OCI-LY7 (cell line): ENCODE measurements around the gene TGFBI. TPM values are rescaled to one million over a fixed set of nuclear protein-coding genes. Genes with fewer than 3 reads are reported as not detected.

ENCODE experiments used
- BruUV-seq: library from RNA; stranded (reverse); fragments of 400-500 nt; replicated peaks from 2 replicates; lab custom pipeline; 2021; lab: Mats Ljungman, UMichigan
- CTCF ChIA-PET: fragments of 300-600 bp; sonication (Branson Sonifier 250); formaldehyde crosslinking; loops from one replicate; lab custom pipeline; 2022; ENCODE audit warnings: antibody characterized with exemption; ENCODE audit not compliant: unreplicated experiment; lab: Charles Lee
- POLR2A ChIA-PET: fragments of 300-600 bp; sonication (Branson Sonifier 250); formaldehyde crosslinking; loops from one replicate; lab custom pipeline; 2022; ENCODE audit warnings: antibody characterized with exemption; lab: Charles Lee
- DNase-seq: peaks from one replicate; pipeline ENCODE4 v3.0.0-alpha.2; 2015; ENCODE audit warnings: low spot score
- H2AFZ ChIP-seq: fragments of 200-600 bp; sonication (generic), shearing (Covaris generic); 2 replicates; pipeline ENCODE4 v1.6.1; 2014; ENCODE audit warnings: mild to moderate bottlenecking, antibody characterized with exemption, low read length, moderate library complexity
- H3K27ac ChIP-seq: fragments of 200-600 bp; sonication (generic); 2 replicates; pipeline ENCODE4 v1.5.1; 2014; ENCODE audit warnings: mixed run types, low read depth, mild to moderate bottlenecking, moderate library complexity, low read length, inconsistent platforms; ENCODE audit not compliant: poor library complexity, severe bottlenecking
- H3K36me3 ChIP-seq: fragments of 200-600 bp; sonication (generic); 2 replicates; pipeline ENCODE4 v1.6.1; 2014; ENCODE audit warnings: mild to moderate bottlenecking, antibody characterized with exemption, low read length, moderate library complexity, mixed read lengths; ENCODE audit not compliant: insufficient read depth
- H3K4me1 ChIP-seq: fragments of 200-600 bp; sonication (generic); 2 replicates; pipeline ENCODE4 v1.5.1; 2014; ENCODE audit warnings: mild to moderate bottlenecking, low read length; ENCODE audit not compliant: insufficient read depth, poor library complexity, severe bottlenecking
- H3K4me2 ChIP-seq: fragments of 200-600 bp; sonication (generic); 2 replicates; pipeline ENCODE4 v1.6.1; 2014; ENCODE audit warnings: mild to moderate bottlenecking, low read length
- H3K4me3 ChIP-seq: fragments of 200-600 bp; sonication (generic); 2 replicates; pipeline ENCODE4 v1.5.1; 2014; ENCODE audit warnings: mild to moderate bottlenecking, low read depth, low read length; ENCODE audit not compliant: poor library complexity, severe bottlenecking
- H3K79me2 ChIP-seq: fragments of 200-600 bp; sonication (generic); 2 replicates; pipeline ENCODE4 v1.6.1; 2016; ENCODE audit warnings: low read depth, mild to moderate bottlenecking, low read length, moderate library complexity, mixed read lengths; ENCODE audit not compliant: insufficient read depth
- H3K9me2 ChIP-seq: fragments of 200-600 bp; sonication (generic); 2 replicates; pipeline ENCODE4 v1.6.1; 2016; ENCODE audit warnings: mild to moderate bottlenecking, low read length, mixed read lengths; ENCODE audit not compliant: insufficient read depth
- H3K9me3 ChIP-seq: fragments of 200-600 bp; sonication (generic); 2 replicates; pipeline ENCODE4 v1.6.1; 2014; ENCODE audit warnings: mild to moderate bottlenecking, mixed run types, low read length, mixed read lengths
- H4K20me1 ChIP-seq: fragments of 200-600 bp; sonication (generic); 2 replicates; pipeline ENCODE4 v1.6.1; 2014; ENCODE audit warnings: mild to moderate bottlenecking, antibody characterized with exemption, low read length, moderate library complexity, mixed read lengths; ENCODE audit not compliant: insufficient read depth
- EZH2phosphoT487 ChIP-seq: fragments of 200-600 bp; sonication (generic); IDR thresholded peaks from 2 replicates; pipeline ENCODE4 v1.6.1; 2018; ENCODE audit warnings: low read depth, borderline replicate concordance, mild to moderate bottlenecking, mixed run types, antibody characterized with exemption, low read length, moderate library complexity, mixed read lengths
- intact Hi-C: fragments of 100-400 bp; cut with micrococcal nuclease; formaldehyde crosslinking; loops from one replicate; pipeline ENCODE4 v1.10.0; 2022; ENCODE audit not compliant: unreplicated experiment
- total RNA-seq, 2 experiments: library from RNA; depleted of rRNA in 1 of 2; stranded (reverse); fragments of >200 nt in 1 of 2; shearing (Covaris generic) in 1 of 2; gene quantifications; 2 replicates each; pipeline ENCODE4 v1.2.3, GENCODE V29; 2014 to 2022
- TF ChIP-seq, protein P1 (sequence below): fragments of 200-600 bp; sonication (generic); conservative IDR thresholded peaks from 2 replicates; pipeline ENCODE4 v1.5.1; 2014; ENCODE audit warnings: mild to moderate bottlenecking, antibody characterized with exemption, low read length, moderate library complexity, mixed read lengths

TGFBI gene
- total RNA-seq, 2 experiments from 2014 or later, result not detected

DNA sequence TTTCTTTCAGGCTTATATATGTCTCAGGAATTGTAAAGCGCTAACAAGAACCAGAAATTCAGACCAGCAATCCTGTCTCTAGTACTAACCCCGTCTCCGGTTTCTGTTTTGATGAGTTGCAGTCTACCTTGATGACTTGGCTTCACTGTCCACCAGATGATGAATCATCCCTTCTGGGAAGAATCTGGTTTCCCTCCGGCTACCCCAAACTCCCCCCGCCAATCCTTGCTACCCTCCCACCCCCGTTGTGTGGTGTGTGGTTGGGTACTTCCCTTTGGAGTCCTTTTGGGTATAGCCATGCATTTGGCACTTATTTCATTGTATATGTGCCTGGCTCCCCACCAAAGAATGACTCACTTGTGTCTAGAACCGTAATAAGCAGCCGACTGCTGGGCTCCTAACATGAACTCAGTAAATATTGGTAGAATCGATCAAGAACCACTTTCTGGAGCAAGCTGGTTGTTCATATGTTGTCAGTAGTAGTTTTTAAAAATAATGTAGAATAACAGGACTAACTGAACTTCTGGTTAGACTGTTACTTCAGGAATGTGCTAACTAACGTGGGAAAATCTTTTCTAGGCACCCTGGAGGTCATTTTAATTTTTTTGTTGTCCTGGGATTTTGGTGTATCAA is 8.3 kb upstream of the TGFBI start:
- intact Hi-C loops, result no loop called here
- ChIA-PET CTCF (no interaction called here), POLR2A (no interaction called here)
- no peak for TF ChIP-seq EZH2phosphoT487
- TF ChIP-seq, protein P1, sequence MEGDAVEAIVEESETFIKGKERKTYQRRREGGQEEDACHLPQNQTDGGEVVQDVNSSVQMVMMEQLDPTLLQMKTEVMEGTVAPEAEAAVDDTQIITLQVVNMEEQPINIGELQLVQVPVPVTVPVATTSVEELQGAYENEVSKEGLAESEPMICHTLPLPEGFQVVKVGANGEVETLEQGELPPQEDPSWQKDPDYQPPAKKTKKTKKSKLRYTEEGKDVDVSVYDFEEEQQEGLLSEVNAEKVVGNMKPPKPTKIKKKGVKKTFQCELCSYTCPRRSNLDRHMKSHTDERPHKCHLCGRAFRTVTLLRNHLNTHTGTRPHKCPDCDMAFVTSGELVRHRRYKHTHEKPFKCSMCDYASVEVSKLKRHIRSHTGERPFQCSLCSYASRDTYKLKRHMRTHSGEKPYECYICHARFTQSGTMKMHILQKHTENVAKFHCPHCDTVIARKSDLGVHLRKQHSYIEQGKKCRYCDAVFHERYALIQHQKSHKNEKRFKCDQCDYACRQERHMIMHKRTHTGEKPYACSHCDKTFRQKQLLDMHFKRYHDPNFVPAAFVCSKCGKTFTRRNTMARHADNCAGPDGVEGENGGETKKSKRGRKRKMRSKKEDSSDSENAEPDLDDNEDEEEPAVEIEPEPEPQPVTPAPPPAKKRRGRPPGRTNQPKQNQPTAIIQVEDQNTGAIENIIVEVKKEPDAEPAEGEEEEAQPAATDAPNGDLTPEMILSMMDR, result no peak
- H3K4me1 ChIP-seq, result no peaks in the 10 kb centered on the region
- H3K4me3 ChIP-seq, result no peak overlapping the region
- no peak overlapping the region for H3K4me2 ChIP-seq
- no peaks in the 10 kb centered on the region for H3K36me3 ChIP-seq
- BruUV-seq, result no TSS peak
- no peak overlapping the region for H2AFZ ChIP-seq
- H4K20me1 ChIP-seq, result no peaks in the 10 kb centered on the region
- DNase-seq, result no peak
- H3K79me2 ChIP-seq, result no peaks in the 10 kb centered on the region
- no peak overlapping the region for H3K27ac ChIP-seq
- H3K9me2 ChIP-seq, result no peaks in the 10 kb centered on the region
- no peaks in the 10 kb centered on the region for H3K9me3 ChIP-seq

DNA sequence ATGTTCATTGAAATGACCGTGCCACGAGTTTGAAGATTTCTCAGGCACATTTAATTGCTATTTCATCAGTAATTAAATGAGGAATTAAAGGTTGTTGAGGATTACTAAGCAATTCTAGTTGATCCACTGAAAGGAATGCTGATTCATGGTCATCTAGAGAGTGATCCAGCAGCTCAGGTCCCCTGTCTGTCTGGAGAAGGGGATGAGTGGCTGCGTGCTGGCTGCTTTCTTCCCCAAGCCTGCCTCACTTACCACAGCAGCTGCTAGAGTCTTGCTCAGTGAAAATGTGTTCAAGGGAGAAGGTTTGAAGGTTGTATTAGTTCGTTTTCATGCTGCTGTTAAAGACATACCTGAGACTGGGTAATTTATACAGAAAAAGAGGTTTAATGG is 7.8 kb upstream of the TGFBI start:
- CTCF ChIA-PET, result no interaction called here
- DNase-seq, result no peak
- intact Hi-C loops, result no loop called here
- Histone ChIP-seq H3K36me3 (no peaks in the 10 kb centered on the region), H3K9me2 (no peaks in the 10 kb centered on the region), H3K4me1 (no peaks in the 10 kb centered on the region), H3K9me3 (no peaks in the 10 kb centered on the region), H2AFZ (no peak overlapping the region), H3K27ac (no peak overlapping the region), H3K4me2 (no peak overlapping the region), H3K79me2 (no peaks in the 10 kb centered on the region), H3K4me3 (no peak overlapping the region), H4K20me1 (no peaks in the 10 kb centered on the region)
- no TSS peak for BruUV-seq
- TF ChIP-seq EZH2phosphoT487, result no peak
- TF ChIP-seq, protein P1, result no peak
- POLR2A ChIA-PET, result no interaction called here

DNA sequence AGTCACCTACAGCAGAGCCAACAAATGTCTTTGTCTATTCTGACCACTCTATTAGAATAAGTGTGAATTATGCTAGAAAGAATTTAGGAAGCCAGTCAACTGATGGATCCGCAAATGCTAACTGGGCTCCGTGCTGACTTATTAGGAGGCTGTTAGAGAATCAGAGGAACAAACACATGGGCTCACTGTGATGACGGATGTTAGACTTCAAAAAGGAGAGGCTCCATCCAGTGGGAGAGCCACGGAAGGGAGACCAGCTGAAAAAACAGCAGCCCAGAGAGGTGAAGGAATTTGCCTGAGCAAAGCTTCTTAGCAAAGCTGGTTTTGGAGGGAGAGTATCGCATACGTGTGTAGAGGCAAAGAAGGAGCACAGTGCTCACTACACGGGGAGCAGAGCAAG is 5.8 kb upstream of the TGFBI start:
- H3K36me3 ChIP-seq, result no peaks in the 10 kb centered on the region
- H4K20me1 ChIP-seq, result no peaks in the 10 kb centered on the region
- no peak overlapping the region for H3K27ac ChIP-seq
- no peaks in the 10 kb centered on the region for H3K4me1 ChIP-seq
- CTCF ChIA-PET, result interaction anchor here (0.6 kb wide), 1 partner anchor 62 kb away, joined by 3 read pairs; no protein-coding TSS in a partner anchor
- H3K4me3 ChIP-seq, result no peak overlapping the region
- no peak for TF ChIP-seq EZH2phosphoT487
- TF ChIP-seq, protein P1, result no peak
- BruUV-seq, result no TSS peak
- H2AFZ ChIP-seq, result no peak overlapping the region
- POLR2A ChIA-PET, result no interaction called here
- no peaks in the 10 kb centered on the region for H3K9me3 ChIP-seq
- H3K4me2 ChIP-seq, result no peak overlapping the region
- intact Hi-C loops, result no loop called here
- no peaks in the 10 kb centered on the region for H3K79me2 ChIP-seq
- DNase-seq, result no peak
- no peaks in the 10 kb centered on the region for H3K9me2 ChIP-seq
